NCI-H2171 treated with DMSO at 0.1 percent for 48 hours (cell line): ENCODE results near the gene ST3GAL6.

Experiments
- DNase-seq: peaks from one replicate; lab custom pipeline; 2025; lab: John Stamatoyannopoulos, UW

Gene ST3GAL6

GRCh38 chr3:98763076-98763475 lies at the start of gene ST3GAL6:
Gene ST3GAL6 (plus strand): TSS chr3:98763340. CDS start chr3:98768441, 5,101 bp downstream.
- DNase-seq, result no peak

- no peak for DNase-seq
These were observed 49.2 kb upstream of the ST3GAL6 start for GRCh38 chr3:98713984-98714383.

GRCh38 chr3:98717584-98717983 lies 45.6 kb upstream of the ST3GAL6 start:
- no peak for DNase-seq

GRCh38 chr3:98718730-98719129 lies 44.4 kb upstream of the ST3GAL6 start:
- DNase-seq, result no peak

GRCh38 chr3:98721776-98722175 lies 41.4 kb upstream of the ST3GAL6 start:
- no peak for DNase-seq

GRCh38 chr3:98722389-98722788 lies 40.8 kb upstream of the ST3GAL6 start:
- no peak for DNase-seq

- no peak for DNase-seq
These were observed 37.8 kb upstream of the ST3GAL6 start for GRCh38 chr3:98725352-98725751.

GRCh38 chr3:98726084-98726483 lies 37.1 kb upstream of the ST3GAL6 start:
- DNase-seq, result no peak

DNA sequence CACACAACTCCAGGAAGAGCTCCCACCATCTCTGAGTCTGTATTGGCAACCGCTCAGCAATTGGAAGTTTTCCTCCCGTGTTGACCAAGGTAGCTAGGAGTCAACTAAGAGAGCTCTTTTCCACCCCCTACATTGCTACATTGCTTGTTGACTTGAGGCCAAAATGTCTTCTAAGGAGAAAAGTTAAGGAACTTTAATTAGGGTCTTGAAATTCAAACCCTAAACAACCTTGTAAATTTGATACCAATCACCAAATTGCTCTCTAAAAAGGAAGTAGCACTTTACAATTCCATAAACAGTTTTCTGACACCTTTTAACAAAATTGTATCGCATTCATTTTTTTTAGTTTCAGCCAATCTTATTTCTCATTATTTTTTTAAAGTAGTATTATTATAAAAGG lies 35.5 kb upstream of the ST3GAL6 start:
- DNase-seq, result no peak

- no peak for DNase-seq
These were observed 34.5 kb upstream of the ST3GAL6 start for GRCh38 chr3:98728672-98729071.

DNA sequence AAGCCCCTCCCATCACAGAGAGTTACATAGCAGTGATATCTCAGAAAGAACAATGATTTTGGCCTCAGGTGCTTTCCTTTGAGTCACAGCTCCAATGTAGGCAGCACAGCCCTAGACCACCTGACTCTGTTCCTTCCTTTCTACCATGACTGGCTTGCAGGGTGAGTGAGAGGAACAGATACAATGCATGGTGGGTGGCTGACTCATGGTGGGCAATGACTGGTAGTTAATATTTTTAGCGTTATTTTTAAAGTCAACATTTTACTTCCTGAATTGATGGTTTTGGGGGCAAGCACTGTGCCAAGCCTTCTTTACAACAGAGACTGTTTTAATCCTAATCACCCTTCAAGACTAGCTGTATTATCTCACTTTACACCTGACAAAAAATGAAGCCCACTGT lies 32.8 kb upstream of the ST3GAL6 start:
- DNase-seq, result no peak

DNA sequence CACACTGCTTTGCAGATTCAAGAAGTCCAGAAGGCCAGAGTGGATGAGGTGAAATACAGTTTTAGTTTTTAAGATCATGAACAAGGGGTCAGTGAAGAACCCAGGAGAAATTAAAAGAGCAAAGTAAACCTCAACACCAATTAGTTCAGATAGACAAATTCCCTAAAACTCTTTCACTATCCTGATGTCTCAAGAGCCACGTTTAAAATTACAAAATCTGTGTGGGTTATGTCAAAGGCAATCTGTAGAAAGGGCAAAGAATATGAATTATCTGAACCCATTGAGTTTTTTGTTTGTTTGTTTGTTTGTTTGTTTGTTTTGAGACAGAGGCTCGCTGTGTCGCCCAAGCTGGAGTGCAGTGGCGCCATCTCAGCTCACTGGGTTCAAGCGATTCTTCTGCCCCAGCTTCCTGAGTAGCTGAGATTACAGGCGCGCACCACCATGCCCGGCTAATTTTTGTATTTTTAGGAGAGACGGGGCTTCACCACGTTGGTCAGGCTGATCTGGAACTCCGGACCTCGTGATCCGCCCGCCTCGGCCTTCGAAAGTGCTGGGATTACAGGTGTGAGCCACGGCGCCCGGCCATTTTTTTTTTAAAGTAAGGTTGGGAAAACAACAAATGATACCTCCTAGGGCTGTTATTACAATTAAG lies 32.1 kb upstream of the ST3GAL6 start:
- no peak for DNase-seq

GRCh38 chr3:98731720-98732285 lies 31.3 kb upstream of the ST3GAL6 start:
- no peak for DNase-seq

GRCh38 chr3:98732286-98733052 lies 30.7 kb upstream of the ST3GAL6 start:
- DNase-seq, result peak; percentile 51

- peak; percentile 35 for DNase-seq
These were observed 29.9 kb upstream of the ST3GAL6 start for GRCh38 chr3:98733053-98733811.

DNA sequence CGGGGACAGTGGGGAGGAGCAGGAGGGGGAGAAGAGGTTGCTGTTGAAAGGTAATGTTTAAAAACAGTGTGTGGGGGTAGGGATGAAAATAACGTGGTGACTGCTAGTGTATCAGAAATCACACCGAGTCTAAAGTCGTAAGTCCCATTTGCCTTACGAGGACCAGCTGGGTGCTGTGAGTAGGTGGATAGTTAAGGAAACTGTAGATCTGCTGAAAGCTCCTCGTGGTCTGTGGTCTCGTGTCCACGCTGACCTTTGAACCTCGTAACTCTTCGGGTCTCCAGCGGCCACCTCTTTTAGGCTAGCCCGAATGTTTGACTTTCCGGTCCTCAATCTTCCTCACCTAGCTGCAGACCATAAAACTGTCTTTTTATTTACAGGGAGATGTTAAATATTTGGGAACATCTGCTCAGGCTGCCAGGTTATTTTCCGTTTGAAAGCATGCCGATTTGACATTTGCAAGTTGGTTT lies 29.3 kb upstream of the ST3GAL6 start:
- peak; percentile 45 for DNase-seq

DNA sequence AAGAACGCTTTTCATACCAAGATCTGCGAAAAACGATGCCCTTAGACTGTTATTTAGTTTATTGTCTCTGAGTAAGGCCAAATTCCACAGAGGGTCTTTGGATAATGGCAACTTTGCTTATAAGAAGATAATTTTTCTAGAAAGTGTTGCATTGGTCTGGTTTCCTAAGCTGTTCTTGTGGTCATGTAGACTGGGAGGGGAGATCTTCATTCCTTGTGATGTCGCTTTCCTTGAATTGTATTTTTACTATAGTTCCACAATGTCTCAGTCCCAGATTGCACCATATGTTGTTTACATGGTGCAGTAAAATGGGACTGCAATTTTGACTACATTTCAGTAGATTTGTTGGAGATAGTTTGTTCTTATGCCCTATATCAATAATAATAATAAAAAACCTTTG lies 28.8 kb upstream of the ST3GAL6 start:
- DNase-seq, result peak; percentile 45

- peak; percentile 43 for DNase-seq
These were observed 28.4 kb upstream of the ST3GAL6 start for GRCh38 chr3:98734735-98735134.

GRCh38 chr3:98735296-98735695 lies 27.8 kb upstream of the ST3GAL6 start:
- no peak for DNase-seq

GRCh38 chr3:98735761-98736269 lies 27.3 kb upstream of the ST3GAL6 start:
- DNase-seq, result no peak

- DNase-seq, result no peak
These were observed 25.8 kb upstream of the ST3GAL6 start for GRCh38 chr3:98737301-98737700.

DNA sequence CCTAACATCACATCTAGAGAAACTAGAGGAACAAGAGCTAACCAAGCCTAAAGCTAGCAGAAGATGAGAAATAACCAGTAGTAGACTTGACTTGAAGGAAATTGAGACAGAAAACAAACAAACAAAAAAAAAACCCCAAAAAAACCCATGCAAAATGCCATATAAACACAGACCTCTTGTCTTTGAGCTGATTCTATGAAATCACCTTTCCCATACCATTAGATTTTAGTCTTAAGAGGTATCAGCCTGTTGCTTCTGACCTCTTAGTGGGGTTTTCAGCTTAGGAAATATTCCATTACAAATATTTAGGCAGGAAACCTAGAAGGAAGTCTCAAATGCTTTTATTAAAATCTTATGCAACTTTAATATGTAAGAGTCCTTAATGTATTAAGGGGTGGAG lies 23.9 kb upstream of the ST3GAL6 start:
- DNase-seq, result no peak
